ENCODE data around the gene PRKACA.
"Not testable (repeated sequence)": the region's sequence is repeated elsewhere in the genome, so short reads cannot be mapped to it uniquely, and the experiment has no call there.

Gene PRKACA

GRCh38 chr19:14070268-14071050 lies 47.1 kb downstream of the PRKACA start:
- DNase-seq (ENCODE audit: low read depth, low spot score) = no peak

- no peak for DNase-seq (ENCODE audit: low read depth, low spot score)
Observed at GRCh38 chr19:14066134-14066533, 51.4 kb downstream of the PRKACA start.

- no peak for DNase-seq (ENCODE audit: low read depth, low spot score)
Observed at GRCh38 chr19:14063105-14063504, 54.5 kb downstream of the PRKACA start.

- no peak for DNase-seq (ENCODE audit: low read depth, low spot score)
Observed at GRCh38 chr19:14062558-14062855, 55.1 kb downstream of the PRKACA start.

GRCh38 chr19:14061751-14062557 lies 55.6 kb downstream of the PRKACA start, which contains the start of gene PALM3:
PALM3 (minus strand) TSS chr19:14062076; CDS start chr19:14061980, 96 bp downstream.
- DNase-seq (ENCODE audit: low read depth, low spot score) = no peak

GRCh38 chr19:14061081-14061749 lies 56.3 kb downstream of the PRKACA start:
- DNase-seq (ENCODE audit: low read depth, low spot score) = no peak

GRCh38 chr19:14059652-14060155 lies 57.9 kb downstream of the PRKACA start:
- DNase-seq (ENCODE audit: low read depth, low spot score) = no peak

- no peak for DNase-seq (ENCODE audit: low read depth, low spot score)
Observed at GRCh38 chr19:14059093-14059480, 58.5 kb downstream of the PRKACA start.

- no peak for DNase-seq (ENCODE audit: low read depth, low spot score)
Observed at GRCh38 chr19:14058182-14059092, 59.1 kb downstream of the PRKACA start.

GRCh38 chr19:14056741-14057356 lies 60.7 kb downstream of the PRKACA start:
- no peak for DNase-seq (ENCODE audit: low read depth, low spot score)

GRCh38 chr19:14056069-14056666 lies 61.4 kb downstream of the PRKACA start:
- DNase-seq (ENCODE audit: low read depth, low spot score) = no peak

- no peak for DNase-seq (ENCODE audit: low read depth, low spot score)
Observed at GRCh38 chr19:14055396-14055795, 62.2 kb downstream of the PRKACA start.

GRCh38 chr19:14054721-14055120 lies 62.8 kb downstream of the PRKACA start:
- no peak for DNase-seq (ENCODE audit: low read depth, low spot score)

GRCh38 chr19:14054099-14054498 lies 63.5 kb downstream of the PRKACA start:
- no peak for DNase-seq (ENCODE audit: low read depth, low spot score)

- DNase-seq (ENCODE audit: low read depth, low spot score) = no peak
Observed at GRCh38 chr19:14053500-14053899, 64.1 kb downstream of the PRKACA start.

GRCh38 chr19:14053032-14053431 lies 64.5 kb downstream of the PRKACA start:
- DNase-seq (ENCODE audit: low read depth, low spot score) = no peak

GRCh38 chr19:14052470-14052869 lies 65.1 kb downstream of the PRKACA start:
- no peak for DNase-seq (ENCODE audit: low read depth, low spot score)

- DNase-seq (ENCODE audit: low read depth, low spot score) = no peak
Observed at GRCh38 chr19:14051980-14052379, 65.6 kb downstream of the PRKACA start.

GRCh38 chr19:14050961-14051360 lies 66.6 kb downstream of the PRKACA start:
- DNase-seq (ENCODE audit: low read depth, low spot score) = not testable (repeated sequence)

GRCh38 chr19:14050512-14050911 lies 67.0 kb downstream of the PRKACA start:
- DNase-seq (ENCODE audit: low read depth, low spot score) = no peak
